ENCODE results near the gene ARSA.
A peak's percentile ranks its signal among the peaks of the same experiment; 100 is the strongest.

The ARSA gene

GRCh38 chr22:50601669-50602337 lies 26.1 kb downstream of the ARSA start:
- DNase-seq: no peak

DNA sequence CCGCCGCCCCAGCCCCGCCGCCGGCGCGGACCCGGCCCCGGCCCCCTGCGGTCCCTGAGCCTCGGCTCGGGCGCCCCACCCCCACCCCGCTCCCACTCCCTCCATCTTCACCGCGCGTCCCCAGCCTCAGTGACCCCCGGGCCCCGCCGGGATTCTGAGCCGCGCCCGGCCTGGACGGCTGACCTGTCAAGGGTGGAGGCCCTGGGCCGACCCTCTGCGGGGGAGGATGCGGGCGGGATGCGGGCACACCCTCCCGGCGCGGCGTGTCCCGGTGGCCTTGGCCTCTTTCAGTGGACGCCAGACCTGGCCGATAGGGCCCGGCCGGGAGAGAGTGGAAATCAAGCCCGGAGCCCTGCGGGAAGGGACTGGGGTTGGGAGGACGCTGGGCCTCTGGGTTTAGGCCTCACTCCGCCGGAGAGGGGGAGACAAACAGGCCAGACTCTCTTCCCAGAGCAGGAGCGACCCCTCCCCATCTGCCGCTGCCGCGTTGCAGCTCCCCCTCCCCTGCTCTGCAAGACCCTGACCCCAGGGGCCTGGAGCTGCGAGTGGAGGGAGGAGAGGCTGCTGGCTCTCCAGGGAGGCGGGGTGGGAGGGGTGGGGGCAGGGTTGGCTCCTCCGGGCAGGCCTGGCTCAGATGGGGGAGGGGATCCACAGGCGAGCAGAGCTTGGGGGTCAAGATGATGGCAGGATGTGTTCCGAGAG lies 26.8 kb downstream of the ARSA start:
- no peak for DNase-seq

DNA sequence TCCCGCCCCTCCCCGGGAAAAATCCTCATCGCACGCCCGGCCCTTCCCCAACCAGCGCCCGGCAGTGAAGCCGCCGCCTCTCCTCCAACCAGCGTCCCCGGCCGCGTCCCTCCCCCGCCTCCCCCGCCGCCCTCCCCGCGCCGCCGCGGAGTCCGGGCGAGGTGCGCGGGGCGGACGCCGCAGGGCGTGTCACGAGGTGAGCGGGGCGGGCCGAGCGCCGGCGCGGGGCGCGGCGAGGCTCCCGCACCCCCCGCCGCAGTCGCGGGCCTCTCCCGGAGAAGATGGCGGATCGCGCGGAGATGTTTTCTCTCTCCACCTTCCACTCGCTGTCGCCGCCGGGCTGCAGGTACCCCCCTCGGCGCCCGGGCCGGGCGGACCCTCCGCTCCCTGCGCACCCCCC lies 27.4 kb downstream of the ARSA start, which contains the start of gene MAPK8IP2:
Gene MAPK8IP2 (plus strand): TSS at position 256 of the 400 bp plus-strand sequence. CDS start 26 bp downstream, at position 282.
- DNase-seq: no peak

DNA sequence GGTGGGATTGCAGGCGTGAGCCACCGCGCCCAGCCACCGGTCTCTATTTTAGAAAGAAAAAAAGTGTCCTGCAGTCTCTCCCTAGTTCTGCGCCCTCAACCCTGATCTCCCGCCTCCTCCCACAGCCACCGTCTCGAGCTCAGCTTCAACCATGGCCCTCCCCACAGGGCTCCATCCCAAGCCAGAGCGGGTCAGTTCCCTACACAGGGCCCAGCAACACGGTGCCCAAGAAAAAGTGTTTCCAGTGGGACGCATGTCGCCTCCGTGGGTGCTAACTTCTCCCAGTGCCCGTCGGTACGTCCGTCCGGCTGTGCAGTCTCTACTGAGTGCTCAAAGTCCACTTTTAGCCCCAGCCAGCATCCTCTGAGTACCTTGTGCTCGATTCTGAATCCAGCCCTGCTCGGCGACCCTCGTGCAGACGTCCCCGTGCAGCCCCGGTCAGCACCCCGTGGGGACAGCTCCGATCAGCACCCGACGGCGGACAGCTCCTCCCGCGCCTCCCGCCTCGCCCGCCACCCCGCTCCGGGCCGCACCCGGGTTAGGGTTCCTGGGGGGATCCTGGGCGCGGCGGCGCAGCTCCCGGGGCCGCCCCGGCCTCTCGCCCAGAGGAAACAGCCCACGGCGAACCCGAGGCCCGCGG lies 28.0 kb downstream of the ARSA start:
- DNase-seq: peak; percentile 67

DNA sequence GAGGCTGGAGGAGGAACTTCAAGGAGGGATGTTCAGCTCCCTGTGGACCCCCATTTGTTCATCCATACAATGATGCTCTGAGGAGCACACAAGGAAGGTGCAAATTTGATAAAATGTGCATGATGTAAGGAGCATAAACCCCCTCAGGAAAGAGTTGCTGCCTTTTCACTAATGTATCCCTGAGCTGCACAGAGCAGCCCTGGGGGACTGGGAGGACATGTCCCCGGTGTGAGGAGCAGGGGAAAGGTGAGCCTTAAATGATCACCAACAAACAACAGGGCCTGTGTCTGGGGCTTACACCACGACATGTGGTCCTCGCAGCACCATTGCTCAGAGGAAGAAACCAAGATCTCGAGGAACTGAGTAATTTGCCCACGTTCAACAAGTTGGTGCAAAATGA lies 30.9 kb downstream of the ARSA start:
- no peak for DNase-seq

DNA sequence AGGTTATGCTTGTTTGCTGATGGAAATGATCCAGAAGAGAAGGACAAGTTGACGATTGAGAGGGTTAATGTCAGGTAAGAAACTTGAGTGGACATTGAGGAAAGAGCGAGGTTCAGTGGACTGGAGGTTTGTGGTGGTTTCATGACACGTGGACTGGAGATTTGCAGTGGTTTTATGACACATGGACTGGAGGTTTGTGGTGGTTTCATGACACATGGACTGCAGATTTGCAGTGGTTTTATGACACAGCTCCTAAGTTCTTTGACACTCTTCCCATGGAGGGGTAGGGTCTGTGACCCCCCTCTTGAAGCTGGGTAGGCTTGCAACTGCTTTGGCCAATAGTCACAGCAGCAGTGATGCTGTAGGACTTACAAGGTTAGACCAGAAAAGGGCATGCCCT lies 32.8 kb downstream of the ARSA start:
- no peak for DNase-seq

GRCh38 chr22:50587407-50587806 lies 40.5 kb downstream of the ARSA start:
- no peak for DNase-seq

GRCh38 chr22:50586416-50586815 lies 41.5 kb downstream of the ARSA start:
- no peak for DNase-seq

DNA sequence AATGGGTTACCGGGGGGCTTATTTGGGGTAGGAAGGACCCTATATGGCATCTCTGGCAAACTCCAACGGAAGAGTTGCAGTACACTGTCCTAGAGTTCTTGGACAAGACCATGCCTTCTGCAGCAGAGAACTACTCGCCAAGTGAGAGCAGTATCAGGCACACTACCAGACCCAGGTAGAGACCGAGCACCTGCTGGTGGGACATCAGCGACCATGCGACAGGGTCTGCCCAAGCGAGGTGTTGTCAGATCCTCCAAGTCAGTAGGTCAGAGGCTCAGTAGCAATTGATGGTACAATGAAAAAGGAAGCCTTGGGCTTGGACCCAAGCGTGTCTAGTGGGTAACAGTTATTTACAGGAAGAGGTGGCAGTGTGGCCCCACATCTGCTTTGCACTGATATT lies 42.2 kb downstream of the ARSA start:
- DNase-seq: no peak

DNA sequence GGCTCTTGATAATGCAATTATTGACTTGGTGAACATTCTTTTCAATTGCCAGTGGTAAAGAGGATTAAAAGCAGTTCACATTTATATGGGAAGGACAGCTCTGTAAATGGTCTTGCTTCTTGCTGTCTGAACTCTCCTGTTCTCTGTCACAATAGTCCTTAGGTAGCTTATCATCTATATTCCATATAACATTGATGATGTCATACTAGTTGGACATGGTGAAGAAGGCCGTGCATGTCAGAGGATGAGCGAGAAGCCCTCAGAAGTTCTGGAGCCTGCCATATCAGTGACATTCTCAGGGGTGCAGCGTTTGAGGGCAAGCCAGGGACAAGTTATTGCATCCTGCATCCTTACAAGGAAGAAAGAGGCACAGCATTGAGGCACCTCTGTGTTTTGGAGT lies 42.7 kb downstream of the ARSA start:
- no peak for DNase-seq

DNA sequence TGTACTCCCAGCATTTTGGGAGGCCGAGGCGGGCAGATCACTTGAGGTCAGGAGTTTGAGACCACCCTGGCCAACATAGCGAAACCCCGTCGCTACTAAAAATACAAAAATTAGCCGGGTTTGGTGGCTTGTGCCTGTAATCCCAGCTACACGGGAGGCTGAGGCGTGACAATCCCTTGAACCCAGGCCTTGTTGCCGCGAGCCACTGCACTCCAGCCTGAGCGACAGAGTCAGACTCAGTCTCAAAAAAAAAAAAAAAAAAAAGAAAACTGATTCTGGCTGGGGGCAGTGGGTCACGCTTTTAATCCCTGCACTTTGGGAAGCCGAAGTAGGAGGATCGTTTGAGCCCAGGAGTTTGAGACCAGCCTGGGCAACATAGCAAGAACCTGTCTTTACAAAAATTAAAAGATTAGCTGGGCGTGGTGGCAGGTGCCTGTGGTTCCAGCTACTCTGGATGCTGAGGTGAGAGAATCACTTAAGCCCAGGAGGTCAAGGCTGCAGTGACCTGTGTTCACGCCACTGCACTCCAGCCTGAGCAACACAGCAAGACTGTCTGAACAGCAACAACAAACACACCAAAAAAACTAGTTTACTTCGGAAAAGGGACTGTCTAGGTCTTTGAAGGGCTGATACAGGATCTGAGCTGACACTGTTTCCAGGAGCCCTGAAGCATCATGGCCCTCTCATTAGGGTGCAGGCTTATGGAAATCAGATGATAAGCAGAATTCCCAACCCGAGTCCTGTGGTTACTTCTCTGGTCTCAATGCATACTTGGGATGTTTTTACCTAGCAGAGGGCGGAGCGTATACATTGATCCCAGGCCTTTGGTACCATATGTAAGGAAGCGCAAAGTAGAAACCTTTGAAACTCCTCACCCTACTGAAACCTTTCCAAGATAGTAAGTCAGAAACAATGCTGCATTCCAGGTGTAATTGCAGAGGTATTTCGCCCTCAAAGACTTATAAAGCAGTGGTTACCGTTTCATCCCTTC lies 43.6 kb downstream of the ARSA start:
- no peak for DNase-seq

GRCh38 chr22:50583294-50583861 lies 44.6 kb downstream of the ARSA start:
- DNase-seq: no peak

GRCh38 chr22:50582493-50583293 lies 45.3 kb downstream of the ARSA start, which contains the start of gene CHKB:
Gene CHKB (minus strand): TSS chr22:50582849. CDS start chr22:50582781, 68 bp downstream.
- peak; percentile 97 for DNase-seq

DNA sequence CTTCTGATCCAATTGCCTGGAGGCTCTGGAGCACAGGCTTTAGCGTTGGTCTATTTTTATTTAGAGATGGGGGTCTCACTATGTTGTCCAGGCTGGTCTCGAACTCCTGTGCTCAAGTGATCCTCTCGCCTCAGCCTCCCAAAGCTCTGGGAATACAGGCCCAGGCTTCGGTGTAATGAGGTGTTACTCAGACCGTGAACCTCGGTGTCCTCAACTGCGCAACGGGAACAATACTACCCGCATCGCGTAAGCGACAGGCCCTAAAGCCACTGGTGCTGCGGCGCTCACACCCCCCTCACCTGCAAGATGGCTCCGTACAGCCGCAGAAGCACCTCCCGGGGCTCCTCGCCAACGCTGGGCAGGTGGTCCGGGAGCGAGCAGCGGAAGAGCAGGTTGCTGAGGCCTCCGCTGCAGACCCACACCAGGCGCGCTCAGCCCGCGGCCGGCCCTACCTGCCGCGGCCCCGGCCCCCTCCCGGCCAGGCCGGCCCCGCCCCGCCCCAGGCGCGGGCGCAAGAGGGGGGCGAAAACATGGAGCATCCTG lies 45.9 kb downstream of the ARSA start:
- peak; percentile 29 for DNase-seq

DNA sequence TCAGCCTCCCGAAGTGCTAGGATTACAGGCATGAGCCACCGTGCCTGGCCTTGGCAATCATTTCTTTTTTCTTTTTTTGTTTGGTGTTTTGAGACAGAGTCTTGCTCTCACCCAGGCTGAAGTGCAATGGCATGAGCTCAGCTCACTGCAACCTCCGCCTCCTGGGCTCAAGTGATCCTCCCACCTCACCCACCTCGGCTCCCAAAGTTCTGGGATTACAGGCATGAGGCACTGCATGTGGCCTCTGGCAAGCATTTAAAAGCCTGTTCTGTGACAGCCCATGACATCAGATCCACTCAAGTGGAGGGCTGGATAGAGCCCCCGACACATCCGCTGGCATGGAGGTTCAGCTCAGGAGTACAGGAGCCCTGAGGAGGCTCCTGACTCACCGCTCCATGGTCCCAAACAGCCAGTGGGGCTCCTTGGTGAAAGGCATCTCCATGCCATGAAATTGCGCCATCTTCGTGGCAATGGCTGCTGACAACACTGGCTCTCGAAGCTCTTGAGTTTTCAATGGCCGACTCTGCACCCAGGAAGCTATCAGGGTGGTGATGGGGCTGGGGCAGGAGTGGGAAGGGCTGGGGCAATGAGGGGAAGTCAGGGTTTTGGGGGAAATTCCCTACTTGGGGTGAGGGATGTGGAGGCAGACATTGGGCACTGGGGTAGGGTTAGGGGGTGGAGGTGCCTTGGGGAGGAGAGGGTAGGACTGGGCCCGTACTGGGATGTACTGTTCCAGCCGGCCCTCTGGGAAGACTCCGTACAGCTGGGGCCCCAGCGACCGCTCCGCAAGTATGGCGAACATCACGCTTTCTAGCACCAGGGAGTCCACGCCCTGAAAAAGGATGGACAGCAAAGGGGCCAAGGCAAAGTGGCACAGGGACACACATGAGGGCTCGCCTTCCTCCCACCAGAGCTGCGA lies 46.7 kb downstream of the ARSA start:
- no peak for DNase-seq

DNA sequence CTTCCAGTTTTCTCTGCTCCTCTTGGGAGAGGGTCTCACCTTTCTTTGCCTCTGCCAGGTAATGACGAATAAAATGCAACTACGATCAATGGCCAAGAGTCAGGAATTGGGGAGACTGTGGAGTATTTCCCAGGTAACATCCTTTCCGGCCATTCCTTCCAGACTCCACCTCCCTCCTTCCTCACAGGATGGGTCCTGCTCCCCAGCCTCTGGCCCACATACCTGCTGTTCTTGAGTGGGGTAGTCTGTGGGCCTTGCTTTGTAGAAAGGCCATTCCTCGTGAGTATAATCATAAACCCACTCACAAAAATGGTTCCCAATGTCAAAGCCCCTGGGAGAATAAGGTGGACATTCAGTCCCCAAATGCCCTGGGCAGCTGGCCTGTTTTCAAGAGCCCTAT lies 48.2 kb downstream of the ARSA start:
- DNase-seq: no peak

DNA sequence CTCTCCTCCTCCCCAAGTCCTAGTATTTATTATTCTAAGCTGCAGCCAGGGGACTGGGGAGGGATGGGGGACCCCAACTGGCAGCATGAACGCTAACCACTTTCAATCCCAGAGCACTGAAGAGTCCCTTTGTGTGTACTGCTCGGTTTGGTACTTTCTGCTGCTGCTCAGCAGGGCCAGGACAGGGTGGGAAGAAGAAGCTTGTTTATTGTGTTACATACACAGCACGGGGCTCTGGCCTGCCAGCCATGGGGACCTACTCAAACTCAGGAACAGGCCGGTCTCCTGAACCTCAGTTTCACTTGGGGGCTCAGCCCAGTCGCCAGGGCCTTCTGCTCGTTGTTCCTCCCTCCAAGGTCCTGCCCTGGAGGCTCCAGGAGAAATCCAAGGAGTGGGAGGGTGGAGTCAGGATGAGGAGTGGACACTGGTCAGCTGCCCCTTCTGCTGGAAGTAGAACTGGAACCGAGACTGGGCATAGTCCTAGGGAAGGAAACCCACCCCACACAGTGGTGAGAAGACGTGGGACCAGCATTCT lies 49.1 kb downstream of the ARSA start:
- DNase-seq: no peak

DNA sequence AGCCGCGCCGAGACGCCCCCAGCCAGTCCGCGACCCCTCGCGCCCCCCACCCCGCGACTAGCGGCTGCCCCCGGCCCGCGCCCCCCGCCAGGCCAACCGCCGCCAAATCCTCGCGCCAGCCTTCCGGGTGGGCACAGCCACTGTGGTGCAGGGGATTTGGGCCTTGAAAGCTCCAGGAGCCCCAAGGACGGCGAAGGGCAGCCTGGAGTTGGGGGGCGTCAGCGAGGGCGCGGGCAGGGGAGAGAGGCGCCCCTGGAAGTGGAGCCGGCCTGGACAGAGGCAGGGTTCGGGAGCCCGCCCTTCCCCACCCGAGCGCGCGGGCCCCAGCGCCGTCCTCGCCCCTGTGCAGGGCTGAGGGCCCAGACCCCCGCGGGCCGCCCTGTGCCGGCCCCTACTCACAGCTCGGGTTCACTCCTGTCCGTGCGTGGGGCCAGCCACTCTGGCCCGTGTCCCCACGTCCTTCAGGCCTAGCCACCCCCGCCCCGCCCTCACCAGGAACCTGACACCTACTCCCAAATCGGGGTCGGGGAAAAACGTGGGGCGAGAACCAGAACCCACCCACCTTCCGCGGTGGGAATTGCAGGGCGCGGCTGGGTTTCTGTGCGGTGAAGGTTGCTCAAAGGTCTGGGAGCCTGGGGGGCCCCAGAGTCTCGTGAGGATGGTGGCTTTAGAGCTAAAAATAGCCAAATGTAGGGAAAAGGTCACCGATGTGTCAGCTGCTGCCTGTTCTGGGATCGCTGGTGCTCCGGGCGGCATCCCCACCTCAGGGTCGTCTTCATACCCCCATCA lies 49.8 kb downstream of the ARSA start, which contains the start of gene CPT1B:
Gene CPT1B (minus strand): TSS at position 441 of the 789 bp plus-strand sequence. CDS start 512 bp downstream, outside the sequence.
- no peak for DNase-seq

GRCh38 chr22:50577697-50577986 lies 50.3 kb downstream of the ARSA start:
- no peak for DNase-seq
